Measurements from ENCODE around the gene LEF1. TPM values are rescaled to one million over a fixed set of nuclear protein-coding genes. Genes with fewer than 3 reads are reported as not detected.

Gene LEF1
- total RNA-seq, 1 experiment from 2014 or later: 2.0 TPM

GRCh38 chr4:108213308-108213707 lies 44.6 kb upstream of the LEF1 start:
- Mint-ChIP-seq H3K9me3 (ENCODE audit: unreplicated experiment) (no peaks in the 10 kb centered on the region), H3K4me1 (ENCODE audit: insufficient read depth, unreplicated experiment) (no peaks in the 10 kb centered on the region), H3K27me3 (ENCODE audit: insufficient read depth, unreplicated experiment) (no peaks in the 10 kb centered on the region), H3K36me3 (ENCODE audit: insufficient read depth, unreplicated experiment) (no peaks in the 10 kb centered on the region), H3K4me3 (ENCODE audit: unreplicated experiment) (no peak overlapping the region), H3K27ac (ENCODE audit: low read depth, unreplicated experiment) (no peak overlapping the region)
- TF ChIP-seq CTCF (IDR thresholded peaks at IDR 0.05; ENCODE audit: unreplicated experiment): no peak
- no TSS peak for BruUV-seq (replicated peaks)
- ChIA-PET CTCF (no interaction called here), POLR2A (no interaction called here)
- intact Hi-C loops (cut with micrococcal nuclease): no loop called here
- no peak for DNase-seq (ENCODE audit: unreplicated experiment)

GRCh38 chr4:108210989-108211835 lies 42.5 kb upstream of the LEF1 start:
- no peak for TF ChIP-seq CTCF (IDR thresholded peaks at IDR 0.05; ENCODE audit: unreplicated experiment)
- Mint-ChIP-seq H3K4me1 (ENCODE audit: insufficient read depth, unreplicated experiment) (no peaks in the 10 kb centered on the region), H3K4me3 (ENCODE audit: unreplicated experiment) (no peak overlapping the region), H3K27ac (ENCODE audit: low read depth, unreplicated experiment) (no peak overlapping the region), H3K9me3 (ENCODE audit: unreplicated experiment) (no peaks in the 10 kb centered on the region), H3K27me3 (ENCODE audit: insufficient read depth, unreplicated experiment) (peaks cover 10% of the 10 kb centered on the region), H3K36me3 (ENCODE audit: insufficient read depth, unreplicated experiment) (no peaks in the 10 kb centered on the region)
- DNase-seq (ENCODE audit: unreplicated experiment): no peak
- intact Hi-C loops (cut with micrococcal nuclease): no loop called here
- ChIA-PET POLR2A (no interaction called here), CTCF (no interaction called here)
- BruUV-seq (replicated peaks): no TSS peak

GRCh38 chr4:108209489-108209888 lies 40.8 kb upstream of the LEF1 start:
- intact Hi-C loops (cut with micrococcal nuclease): no loop called here
- H3K27me3 Mint-ChIP-seq (ENCODE audit: insufficient read depth, unreplicated experiment): peaks cover 13% of the 10 kb centered on the region
- TF ChIP-seq CTCF (IDR thresholded peaks at IDR 0.05; ENCODE audit: unreplicated experiment): no peak
- no peak for DNase-seq (ENCODE audit: unreplicated experiment)
- no TSS peak for BruUV-seq (replicated peaks)
- H3K36me3 Mint-ChIP-seq (ENCODE audit: insufficient read depth, unreplicated experiment): no peaks in the 10 kb centered on the region
- H3K27ac Mint-ChIP-seq (ENCODE audit: low read depth, unreplicated experiment): no peak overlapping the region
- no peaks in the 10 kb centered on the region for H3K4me1 Mint-ChIP-seq (ENCODE audit: insufficient read depth, unreplicated experiment)
- ChIA-PET POLR2A (no interaction called here), CTCF (interaction anchor here (0.6 to 1.0 kb wide), 3 partner anchors 289 to 1110 kb away, joined by 3 to 4 read pairs (median 3); no protein-coding TSS in a partner anchor)
- H3K9me3 Mint-ChIP-seq (ENCODE audit: unreplicated experiment): no peaks in the 10 kb centered on the region
- H3K4me3 Mint-ChIP-seq (ENCODE audit: unreplicated experiment): no peak overlapping the region

GRCh38 chr4:108205859-108206258 lies 37.1 kb upstream of the LEF1 start:
- no peak for DNase-seq (ENCODE audit: unreplicated experiment)
- ChIA-PET POLR2A (no interaction called here), CTCF (interaction anchor here (0.8 kb wide), 1 partner anchor 947 kb away, joined by 3 read pairs; no protein-coding TSS in a partner anchor)
- Mint-ChIP-seq H3K4me3 (ENCODE audit: unreplicated experiment) (no peak overlapping the region), H3K27me3 (ENCODE audit: insufficient read depth, unreplicated experiment) (peaks cover 21% of the 10 kb centered on the region), H3K27ac (ENCODE audit: low read depth, unreplicated experiment) (no peak overlapping the region), H3K4me1 (ENCODE audit: insufficient read depth, unreplicated experiment) (no peaks in the 10 kb centered on the region), H3K9me3 (ENCODE audit: unreplicated experiment) (no peaks in the 10 kb centered on the region), H3K36me3 (ENCODE audit: insufficient read depth, unreplicated experiment) (no peaks in the 10 kb centered on the region)
- intact Hi-C loops (cut with micrococcal nuclease): no loop called here
- BruUV-seq (replicated peaks): no TSS peak
- no peak for TF ChIP-seq CTCF (IDR thresholded peaks at IDR 0.05; ENCODE audit: unreplicated experiment)
